NCI-H2029 (cell line): Measurements from ENCODE around the gene ACBD4.

ENCODE experiments used
- DNase-seq: peaks from one replicate; lab custom pipeline; 2025; lab: John Stamatoyannopoulos, UW

Gene ACBD4

DNA sequence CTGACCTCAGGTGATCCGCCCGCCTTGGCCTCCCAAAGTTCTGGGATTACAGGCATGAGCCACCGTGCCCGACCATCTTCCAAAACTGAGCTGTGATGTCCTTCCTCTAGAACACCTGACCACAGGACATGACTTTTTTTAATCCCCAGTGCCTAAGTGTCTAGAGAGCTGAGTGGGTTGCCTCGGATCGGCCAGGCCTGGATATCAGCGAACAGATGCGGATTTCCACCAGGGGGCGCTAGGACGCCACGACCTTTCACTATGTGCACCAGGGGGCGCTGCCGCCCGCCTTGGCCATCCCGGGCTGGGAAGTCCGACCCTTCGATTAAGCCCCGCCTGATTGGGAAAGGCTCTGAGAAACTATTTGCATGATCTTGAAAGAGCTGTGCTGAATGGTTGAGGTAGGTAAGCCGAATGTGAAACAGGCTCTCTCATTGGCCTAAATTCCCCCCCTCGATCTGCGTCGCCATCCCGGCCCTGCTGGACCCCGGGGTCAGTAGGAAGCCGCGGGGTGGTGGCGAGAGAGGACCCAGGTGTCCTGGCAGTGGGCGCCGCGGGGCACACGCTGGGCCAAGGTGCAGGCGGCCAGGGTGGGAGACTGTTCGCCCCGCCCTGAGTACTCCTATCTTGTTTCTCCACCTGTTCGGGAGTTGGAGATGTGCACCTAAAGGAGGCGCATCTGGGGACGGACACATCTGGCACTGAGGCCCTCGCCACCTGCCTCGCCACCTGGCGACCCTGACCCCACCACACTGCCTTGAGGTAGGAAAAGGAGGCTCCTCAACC is at the start of gene ACBD4:
TSS of gene ACBD4 (plus strand) at position 496 of the 786 bp plus-strand sequence. CDS start 458 bp downstream, outside the sequence.
- peak; percentile 93 for DNase-seq

DNA sequence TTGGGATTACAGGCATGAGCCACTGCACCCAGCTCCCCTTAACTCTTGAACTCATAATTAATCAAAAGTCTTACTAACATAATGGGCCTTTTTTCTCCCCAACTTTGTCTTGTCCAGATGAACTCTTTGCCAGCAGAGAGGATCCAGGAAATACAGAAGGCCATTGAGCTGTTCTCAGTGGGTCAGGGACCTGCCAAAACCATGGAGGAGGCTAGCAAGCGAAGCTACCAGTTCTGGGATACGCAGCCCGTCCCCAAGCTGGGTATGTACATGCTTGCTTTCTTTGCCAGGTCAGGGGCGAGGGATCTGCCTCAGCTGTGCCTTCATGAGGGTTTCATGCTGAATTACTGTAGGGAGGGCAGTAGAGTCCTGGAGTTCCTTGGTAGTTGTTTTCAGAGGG is 49.1 kb upstream of the ACBD4 start:
- no peak for DNase-seq

DNA sequence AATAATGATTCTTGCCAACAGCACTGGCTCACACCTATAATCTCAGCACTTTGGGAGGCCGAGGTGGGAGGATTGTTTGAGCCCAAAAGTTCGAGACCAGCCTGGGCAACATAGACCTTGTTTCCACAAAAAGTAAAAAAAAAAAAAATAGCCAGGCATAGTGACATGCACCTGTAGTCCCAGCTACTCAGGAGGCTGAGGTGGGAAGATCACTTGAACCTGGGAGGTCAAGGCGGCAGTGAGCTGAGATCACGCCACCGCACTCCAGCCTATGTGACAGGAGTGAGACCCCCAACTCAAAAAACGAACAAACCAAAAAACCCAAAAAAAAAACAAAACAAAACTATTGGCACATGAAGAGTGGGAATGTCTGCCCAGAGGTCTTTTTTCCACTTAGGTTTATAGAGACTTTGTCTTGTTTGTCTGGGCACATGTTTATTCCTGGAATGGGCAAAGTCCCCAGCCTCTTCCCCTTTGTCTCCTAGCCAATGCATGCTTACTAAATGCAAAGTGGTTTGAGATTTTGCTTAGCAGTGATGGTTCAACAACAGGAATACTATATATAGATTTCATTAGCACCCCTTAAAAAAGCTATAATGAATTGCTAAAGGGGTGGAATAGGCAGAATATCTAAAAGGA is 48.5 kb upstream of the ACBD4 start:
- no peak for DNase-seq

- DNase-seq: no peak
These were observed 47.9 kb upstream of the ACBD4 start for GRCh38 chr17:45087504-45087975.

DNA sequence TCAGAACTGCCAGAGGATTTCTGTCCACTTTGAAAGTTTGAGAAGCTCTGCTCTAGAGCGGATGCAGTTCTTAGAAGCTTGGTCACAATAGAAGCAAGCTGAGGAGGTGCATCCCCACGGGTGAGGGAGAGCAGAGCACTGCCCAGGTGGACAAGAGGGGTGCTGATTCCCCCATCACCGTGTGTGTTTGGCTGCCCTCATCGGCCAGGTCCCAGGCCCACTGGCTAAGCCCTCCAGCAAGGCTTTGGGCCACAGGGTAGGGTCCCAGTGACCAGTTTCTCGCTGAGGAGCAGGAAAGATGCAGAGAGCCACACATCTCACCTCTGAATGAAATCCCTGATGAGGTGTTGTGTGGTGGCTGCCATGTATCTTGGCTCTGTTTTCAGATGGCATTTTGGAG is 47.5 kb upstream of the ACBD4 start:
- no peak for DNase-seq

GRCh38 chr17:45088741-45089140 is 46.7 kb upstream of the ACBD4 start:
- no peak for DNase-seq

GRCh38 chr17:45090711-45091110 is 44.8 kb upstream of the ACBD4 start:
- DNase-seq: no peak

DNA sequence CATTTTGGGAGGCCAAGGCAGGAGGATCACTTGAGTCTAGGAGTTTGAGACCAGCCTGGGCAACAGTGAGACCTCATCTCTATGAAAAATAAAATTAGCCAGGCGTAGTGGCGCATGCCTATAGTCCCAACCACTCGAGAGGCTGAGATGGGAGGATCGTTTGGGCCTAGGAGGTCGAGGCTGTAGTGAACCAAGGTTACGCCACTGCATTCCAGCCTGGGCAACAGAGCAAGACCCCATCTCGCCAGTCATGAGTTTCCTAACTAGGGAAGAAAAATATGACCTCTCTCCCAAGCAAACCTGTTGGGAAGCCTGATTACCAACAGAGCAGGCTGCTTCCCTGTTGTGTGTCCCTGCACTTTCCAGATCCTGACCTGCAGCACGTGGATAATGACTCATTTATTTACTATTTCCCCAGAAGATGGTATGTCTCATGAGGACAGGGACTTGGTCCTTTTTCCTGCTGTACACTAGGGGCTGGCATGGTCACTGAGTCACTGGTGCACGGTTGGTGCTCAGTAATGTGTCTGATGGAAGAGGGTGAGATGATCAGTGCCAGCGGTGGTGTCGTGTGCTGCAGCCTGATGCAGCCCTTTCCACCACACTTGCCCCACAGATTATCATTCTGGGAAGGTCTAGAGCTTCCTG is 43.6 kb upstream of the ACBD4 start:
- DNase-seq: no peak

- DNase-seq: peak; percentile 67
These were observed 42.5 kb upstream of the ACBD4 start for GRCh38 chr17:45092911-45093430.

DNA sequence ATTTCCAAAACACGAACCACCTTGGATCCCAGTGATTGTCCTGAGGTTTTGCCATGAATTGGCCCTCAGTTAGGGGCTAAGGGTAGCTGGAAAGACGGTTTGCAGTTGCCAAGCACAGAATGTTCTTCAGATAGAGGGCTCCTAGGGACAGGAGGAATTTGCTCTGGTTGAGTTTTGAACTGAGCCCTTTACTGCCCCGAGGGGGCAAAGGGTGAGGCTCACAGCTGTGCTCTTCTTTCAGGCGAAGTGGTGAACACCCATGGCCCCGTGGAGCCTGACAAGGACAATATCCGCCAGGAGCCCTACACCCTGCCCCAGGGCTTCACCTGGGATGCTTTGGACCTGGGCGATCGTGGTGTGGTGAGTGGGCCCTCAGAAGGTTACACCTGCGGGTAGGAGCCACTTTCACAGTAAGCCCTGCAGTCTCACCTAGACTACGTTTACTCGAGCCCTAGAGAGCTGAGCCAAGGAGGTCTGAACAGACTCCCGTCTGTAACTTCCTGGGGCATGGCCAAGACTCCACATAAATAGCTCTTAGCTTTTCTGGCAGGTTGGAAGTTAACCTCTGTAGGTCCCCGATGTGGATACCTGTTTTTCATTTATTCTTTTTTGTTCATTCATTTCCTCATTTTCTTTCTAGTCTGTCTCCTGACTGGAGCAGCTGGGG is 41.9 kb upstream of the ACBD4 start:
- peak; percentile 24 for DNase-seq

- DNase-seq: no peak
These were observed 39.3 kb upstream of the ACBD4 start for GRCh38 chr17:45096141-45096540.

GRCh38 chr17:45096926-45097325 is 38.6 kb upstream of the ACBD4 start:
- DNase-seq: no peak

- DNase-seq: no peak
These were observed 37.2 kb upstream of the ACBD4 start for GRCh38 chr17:45098081-45098868.

GRCh38 chr17:45098869-45099616 is 36.4 kb upstream of the ACBD4 start:
- DNase-seq: peak; percentile 61

- DNase-seq: no peak
These were observed 34.0 kb upstream of the ACBD4 start for GRCh38 chr17:45101546-45101882.

GRCh38 chr17:45101883-45102811 is 33.3 kb upstream of the ACBD4 start:
- no peak for DNase-seq

- DNase-seq: no peak
These were observed 32.6 kb upstream of the ACBD4 start for GRCh38 chr17:45102856-45103255.

DNA sequence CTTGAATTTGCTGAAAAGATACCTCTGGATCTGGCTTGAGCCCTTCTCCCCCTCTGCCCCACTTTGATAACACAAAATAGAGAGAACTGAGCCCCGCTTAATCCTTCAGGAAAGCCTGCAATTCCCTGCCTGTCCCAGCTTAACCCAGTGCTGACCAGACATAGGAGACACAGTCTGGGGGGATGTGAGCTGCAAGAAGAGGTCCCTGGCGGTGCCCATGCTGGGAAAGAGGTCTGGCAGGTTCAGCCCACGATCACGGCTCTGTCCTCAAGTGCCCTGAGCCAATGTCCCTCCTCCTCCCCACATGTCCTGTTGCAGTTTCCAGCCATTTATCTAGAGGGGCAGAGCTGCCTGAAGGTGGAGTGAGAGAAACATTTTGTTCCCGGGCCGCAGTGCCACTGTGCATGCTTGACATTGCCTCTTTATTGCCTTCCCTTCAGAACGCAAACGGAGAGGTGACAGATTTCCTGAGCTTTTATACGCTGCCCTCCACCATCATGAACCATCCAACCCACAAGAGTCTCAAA is 32.2 kb upstream of the ACBD4 start:
- no peak for DNase-seq

DNA sequence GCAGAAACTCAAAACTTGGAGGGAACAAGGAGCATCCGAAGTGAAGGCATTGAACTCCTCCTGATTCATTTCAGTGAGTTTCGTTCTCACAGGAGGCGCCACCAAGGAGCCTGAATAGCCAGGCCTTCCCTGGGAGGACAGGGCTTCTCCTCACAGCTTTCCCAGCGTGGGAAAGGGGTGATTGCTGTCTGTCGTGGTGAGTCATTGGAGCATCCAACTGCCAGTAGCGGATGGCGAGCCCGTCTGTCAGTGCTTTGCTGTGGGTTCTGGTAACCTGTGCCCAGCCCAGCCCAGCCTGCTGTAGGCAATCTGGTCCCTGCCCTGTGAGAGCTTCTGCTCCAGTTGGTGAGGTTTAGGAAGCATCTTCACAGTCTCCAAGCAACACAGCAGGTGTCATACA is 31.5 kb upstream of the ACBD4 start:
- DNase-seq: no peak
